Measurements from ENCODE around the gene COX11.

The COX11 gene

GRCh38 chr17:54968262-54968987 lies at the start of gene COX11, which contains the start of gene STXBP4:
Gene COX11, minus strand, starts transcription at chr17:54968654. Its CDS starts 8 bp downstream, at chr17:54968646.
Gene STXBP4, plus strand, starts transcription at chr17:54968765. Its CDS starts 17,455 bp downstream, at chr17:54986220.
- TF ChIP-seq POLR2A (IDR thresholded peaks at IDR 0.05; ENCODE audit: extremely low read depth, insufficient read length) (peak; percentile 81), MAX (IDR thresholded peaks at IDR 0.05; ENCODE audit: low read depth, low read length) (peak; percentile 2; the same call in 1 of the 2 replicates), CTCF (IDR thresholded peaks at IDR 0.05; ENCODE audit: low read depth, low read length) (no peak), MYC (IDR thresholded peaks at IDR 0.05; ENCODE audit: low read depth, low read length) (no peak; the same call in 1 of the 2 replicates)
- peak; percentile 95 for DNase-seq (ENCODE audit: low read depth)
- peak within 1 kb of the TSS; percentile 96 for H3K4me3 ChIP-seq (ENCODE audit: low read depth, low read length)

- no peak overlapping the region for H3K4me3 ChIP-seq (ENCODE audit: low read depth, low read length)
- peak; percentile 44 for DNase-seq (ENCODE audit: low read depth)
- no peak for TF ChIP-seq POLR2A (IDR thresholded peaks at IDR 0.05; ENCODE audit: extremely low read depth, insufficient read length)
- no peak for TF ChIP-seq MAX (IDR thresholded peaks at IDR 0.05; ENCODE audit: low read depth, low read length)
- peak; percentile 47 for TF ChIP-seq CTCF (IDR thresholded peaks at IDR 0.05; ENCODE audit: low read depth, low read length)
- no peak for TF ChIP-seq MYC (IDR thresholded peaks at IDR 0.05; ENCODE audit: low read depth, low read length)
Measured at GRCh38 chr17:55005520-55005919, 37.1 kb upstream of the COX11 start.

- no peak overlapping the region for H3K4me3 ChIP-seq (ENCODE audit: low read depth, low read length)
- TF ChIP-seq CTCF (IDR thresholded peaks at IDR 0.05; ENCODE audit: low read depth, low read length) (no peak), MAX (IDR thresholded peaks at IDR 0.05; ENCODE audit: low read depth, low read length) (no peak), POLR2A (IDR thresholded peaks at IDR 0.05; ENCODE audit: extremely low read depth, insufficient read length) (no peak), MYC (IDR thresholded peaks at IDR 0.05; ENCODE audit: low read depth, low read length) (no peak)
- DNase-seq (ENCODE audit: low read depth), result no peak
Measured at GRCh38 chr17:55004484-55004883, 36.0 kb upstream of the COX11 start.

- TF ChIP-seq POLR2A (IDR thresholded peaks at IDR 0.05; ENCODE audit: extremely low read depth, insufficient read length) (no peak), CTCF (IDR thresholded peaks at IDR 0.05; ENCODE audit: low read depth, low read length) (no peak), MYC (IDR thresholded peaks at IDR 0.05; ENCODE audit: low read depth, low read length) (no peak), MAX (IDR thresholded peaks at IDR 0.05; ENCODE audit: low read depth, low read length) (no peak)
- no peak overlapping the region for H3K4me3 ChIP-seq (ENCODE audit: low read depth, low read length)
- no peak for DNase-seq (ENCODE audit: low read depth)
Measured at GRCh38 chr17:55002458-55002857, 34.0 kb upstream of the COX11 start.

GRCh38 chr17:54996441-54996840 lies 28.0 kb upstream of the COX11 start:
- no peak overlapping the region for H3K4me3 ChIP-seq (ENCODE audit: low read depth, low read length)
- no peak for DNase-seq (ENCODE audit: low read depth)
- TF ChIP-seq CTCF (IDR thresholded peaks at IDR 0.05; ENCODE audit: low read depth, low read length) (no peak), POLR2A (IDR thresholded peaks at IDR 0.05; ENCODE audit: extremely low read depth, insufficient read length) (no peak), MAX (IDR thresholded peaks at IDR 0.05; ENCODE audit: low read depth, low read length) (no peak), MYC (IDR thresholded peaks at IDR 0.05; ENCODE audit: low read depth, low read length) (no peak)
